NCI-H82 treated with DMSO at 0.1 percent for 48 hours (cell line): ENCODE data around the gene HYAL4.
"Not testable (repeated sequence)": the region's sequence is repeated elsewhere in the genome, so short reads cannot be mapped to it uniquely, and the experiment has no call there.

Experiments used
- DNase-seq: peaks from one replicate; lab custom pipeline; 2025; ENCODE audit not compliant: unreplicated experiment; lab: John Stamatoyannopoulos, UW

The HYAL4 gene

DNA sequence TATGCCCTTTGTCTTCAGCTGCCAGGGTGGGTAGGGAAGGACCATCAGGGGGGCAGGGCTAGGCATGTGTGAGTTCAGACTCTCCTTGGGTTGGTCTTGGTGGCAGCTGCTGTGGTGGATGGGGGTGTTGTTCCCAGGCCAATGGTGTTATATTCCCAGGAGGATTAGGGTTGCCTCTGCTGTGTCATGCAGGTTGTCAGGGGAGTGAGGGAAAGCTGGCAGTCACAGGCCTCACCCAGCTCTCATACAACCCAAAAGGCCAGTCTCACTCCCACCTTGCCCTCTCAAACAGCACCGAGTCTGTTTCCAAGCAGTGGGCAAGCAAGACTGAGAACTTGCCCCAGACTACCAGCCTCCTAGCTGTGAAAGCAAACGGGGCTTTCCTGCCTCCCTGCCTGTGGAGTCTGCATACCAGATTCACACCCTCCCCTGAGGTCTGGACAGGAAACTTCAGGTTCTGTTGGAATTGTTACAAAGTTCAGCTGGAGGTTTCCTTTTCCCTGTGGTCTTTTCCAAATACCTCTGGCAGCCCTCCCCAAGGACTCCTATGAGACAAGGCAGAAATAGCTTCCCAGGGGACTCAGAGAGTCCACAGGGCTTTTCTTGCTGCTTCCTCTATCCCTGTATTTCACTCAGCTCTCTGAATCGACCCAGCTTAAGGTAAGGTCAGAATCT is 1.4 kb downstream of the HYAL4 start:
- DNase-seq, result peak; percentile 12

GRCh38 chr7:123847868-123848267 is 2.9 kb downstream of the HYAL4 start:
- no peak for DNase-seq

GRCh38 chr7:123849855-123850254 is 4.9 kb downstream of the HYAL4 start:
- DNase-seq, result no peak

DNA sequence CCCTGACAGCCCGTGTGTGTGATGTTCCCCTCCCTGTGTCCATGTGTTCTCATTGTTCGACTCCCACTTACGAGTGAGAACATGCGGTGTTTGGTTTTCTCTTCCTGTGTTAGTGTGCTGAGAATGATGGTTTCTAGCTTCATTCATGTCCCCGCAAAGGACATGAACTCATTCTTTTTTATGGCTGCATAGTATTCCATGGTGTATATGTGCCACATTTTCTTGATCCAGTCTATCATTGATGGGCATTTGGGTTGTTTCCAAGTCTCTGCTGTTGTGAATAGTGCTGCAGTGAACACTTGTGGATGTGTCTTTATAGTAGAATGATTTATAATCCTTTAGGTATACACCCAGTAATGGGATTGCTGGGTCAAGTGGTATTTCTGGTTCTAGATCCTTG is 6.4 kb downstream of the HYAL4 start:
- not testable (repeated sequence) for DNase-seq

DNA sequence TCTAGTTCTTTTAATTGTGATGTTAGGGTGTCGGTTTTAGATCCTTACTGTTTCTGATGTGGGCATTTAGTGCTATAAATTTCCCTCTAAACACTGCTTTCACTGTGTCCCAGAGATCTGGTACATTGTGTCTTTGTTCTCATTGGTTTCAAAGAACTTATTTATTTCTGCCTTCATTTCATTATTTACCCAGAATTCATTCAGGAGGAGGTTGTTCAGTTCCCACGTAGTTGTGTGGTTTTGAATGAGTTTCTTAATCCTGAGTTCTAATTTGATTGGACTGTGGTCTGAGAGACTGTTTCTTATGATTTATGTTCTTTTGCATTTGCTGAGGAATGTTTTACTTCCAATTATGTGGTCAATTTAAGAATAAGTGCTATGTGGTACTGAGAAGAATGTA is 9.3 kb downstream of the HYAL4 start:
- DNase-seq, result not testable (repeated sequence)

DNA sequence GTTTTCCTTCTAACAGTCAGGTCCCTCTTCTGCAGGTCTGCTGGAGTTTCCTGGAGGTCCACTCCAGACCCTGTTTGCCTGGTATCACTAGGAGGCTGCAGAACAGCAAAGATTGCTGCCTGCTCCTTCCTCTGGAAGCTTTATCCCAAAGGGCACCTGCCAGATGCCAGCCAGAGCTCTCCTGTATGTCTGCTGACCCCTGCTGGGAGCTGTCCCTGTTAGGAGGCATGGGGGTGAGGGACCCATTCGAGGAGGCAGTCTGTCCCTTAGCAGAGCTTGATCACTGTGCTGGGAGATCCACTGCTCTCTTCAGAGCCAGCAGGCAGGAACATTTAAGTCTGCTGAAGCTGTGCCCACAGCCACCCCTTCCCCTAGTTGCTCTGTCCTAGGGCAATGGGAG is 11.5 kb downstream of the HYAL4 start:
- DNase-seq, result not testable (repeated sequence)

DNA sequence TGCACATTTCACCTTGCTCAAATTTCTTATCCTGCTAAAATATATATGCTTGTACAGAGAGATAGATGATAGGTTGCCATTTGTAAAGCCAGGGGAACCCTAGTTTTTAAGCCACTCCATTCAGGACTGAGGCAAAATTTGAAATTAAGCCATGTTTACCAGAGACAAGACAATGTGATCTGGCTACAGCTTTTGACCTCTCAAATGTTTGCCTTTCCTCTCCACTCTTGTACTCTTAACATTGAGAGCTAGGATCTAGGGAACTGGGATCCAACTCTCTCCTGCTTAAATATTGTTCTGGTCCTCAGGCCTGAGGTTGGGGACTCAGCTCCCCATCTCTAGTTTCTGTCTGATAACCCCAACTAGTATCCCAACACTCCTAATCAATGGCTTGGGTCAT is 15.9 kb downstream of the HYAL4 start:
- DNase-seq, result no peak

GRCh38 chr7:123862775-123863174 is 17.8 kb downstream of the HYAL4 start:
- DNase-seq, result no peak

DNA sequence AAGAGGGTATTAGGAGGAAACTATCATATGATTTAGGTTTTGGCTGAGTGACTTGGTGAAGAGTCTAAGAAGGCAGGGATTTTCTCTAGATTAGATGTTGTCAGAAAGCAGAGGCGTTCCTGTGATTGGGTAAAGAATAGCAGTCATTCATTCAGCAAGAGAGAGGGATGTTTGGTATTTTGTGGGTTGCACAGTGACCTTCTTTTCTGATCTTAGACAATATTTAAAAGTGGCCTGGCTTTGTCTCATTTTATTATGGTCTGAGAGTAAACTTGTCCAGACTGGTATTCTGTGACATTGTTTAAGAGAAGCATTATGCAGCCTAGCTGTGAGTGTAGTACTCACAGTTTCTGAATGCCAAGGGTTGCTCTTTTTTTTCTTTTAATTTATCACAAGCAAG is 18.5 kb downstream of the HYAL4 start:
- DNase-seq, result no peak

DNA sequence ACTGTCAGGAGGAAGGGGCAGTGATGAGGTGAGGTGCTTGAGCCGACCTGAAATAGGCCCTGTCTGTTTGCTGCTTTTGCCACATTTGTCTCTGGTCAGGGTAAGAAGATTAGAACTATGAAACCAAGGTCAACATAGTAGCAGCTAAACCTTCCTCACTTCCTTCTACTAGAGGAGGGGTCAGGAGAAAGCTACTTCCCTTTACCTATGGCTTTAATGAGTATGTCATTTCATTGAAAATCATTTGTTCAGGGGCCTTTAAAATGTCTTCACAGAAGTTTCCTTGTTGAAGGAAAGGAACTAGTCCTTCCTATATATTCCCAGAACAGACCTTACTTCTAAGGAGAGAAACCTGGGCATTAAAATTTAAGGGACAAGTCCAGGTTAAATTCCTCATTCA is 19.0 kb downstream of the HYAL4 start:
- no peak for DNase-seq

GRCh38 chr7:123864436-123864835 is 19.5 kb downstream of the HYAL4 start:
- peak; percentile 11 for DNase-seq

- no peak for DNase-seq
Measured at GRCh38 chr7:123864966-123865365, 20.0 kb downstream of the HYAL4 start.

GRCh38 chr7:123865517-123866117 is 20.6 kb downstream of the HYAL4 start:
- peak; percentile 34 for DNase-seq

GRCh38 chr7:123867225-123867624 is 22.3 kb downstream of the HYAL4 start:
- DNase-seq, result no peak

GRCh38 chr7:123871998-123872867 is 27.3 kb downstream of the HYAL4 start:
- DNase-seq, result peak; percentile 33

DNA sequence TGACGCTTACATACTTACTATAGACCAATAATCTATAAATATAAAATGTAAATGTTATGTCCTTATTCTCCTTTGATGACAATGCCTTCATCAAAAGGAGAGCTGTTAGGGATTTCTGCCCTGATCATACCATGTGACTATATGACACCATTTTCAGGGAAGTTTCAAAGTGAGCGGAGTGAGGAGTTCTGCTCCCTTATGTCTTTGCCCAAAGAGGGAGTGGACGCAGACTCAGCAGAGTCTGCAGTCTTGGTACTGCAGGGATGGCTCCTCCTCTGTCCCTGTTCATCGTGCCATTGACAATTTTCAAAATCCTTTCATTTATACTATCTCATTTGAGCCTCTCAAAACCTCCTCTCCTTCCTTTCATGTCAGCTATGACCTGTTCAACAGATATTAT is 27.9 kb downstream of the HYAL4 start:
- no peak for DNase-seq

DNA sequence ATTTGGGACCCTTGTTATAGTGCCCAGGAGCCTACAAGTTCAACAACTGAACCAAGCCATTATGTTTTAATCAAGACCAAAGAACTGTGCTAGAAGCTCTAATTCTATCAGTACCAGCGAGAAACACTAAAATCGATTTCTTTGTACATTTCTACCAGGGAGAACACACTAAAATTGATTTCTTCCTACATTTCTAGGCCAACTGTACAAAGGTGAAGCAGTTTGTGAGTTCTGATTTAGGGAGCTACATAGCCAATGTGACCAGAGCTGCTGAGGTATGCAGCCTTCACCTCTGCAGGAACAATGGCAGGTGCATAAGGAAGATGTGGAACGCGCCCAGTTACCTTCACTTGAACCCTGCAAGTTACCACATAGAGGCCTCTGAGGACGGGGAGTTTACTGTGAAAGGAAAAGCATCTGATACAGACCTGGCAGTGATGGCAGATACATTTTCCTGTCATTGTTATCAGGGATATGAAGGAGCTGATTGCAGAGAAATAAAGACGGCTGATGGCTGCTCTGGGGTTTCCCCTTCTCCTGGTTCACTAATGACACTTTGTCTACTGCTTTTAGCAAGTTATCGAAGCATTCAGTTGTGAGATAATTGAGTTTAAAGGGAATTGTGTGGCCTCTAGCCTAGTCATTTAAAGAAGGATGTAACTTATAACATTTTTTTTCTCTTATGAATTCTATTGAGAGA is 31.7 kb downstream of the HYAL4 start:
- DNase-seq, result no peak

GRCh38 chr7:123879628-123880027 is 34.7 kb downstream of the HYAL4 start:
- no peak for DNase-seq

DNA sequence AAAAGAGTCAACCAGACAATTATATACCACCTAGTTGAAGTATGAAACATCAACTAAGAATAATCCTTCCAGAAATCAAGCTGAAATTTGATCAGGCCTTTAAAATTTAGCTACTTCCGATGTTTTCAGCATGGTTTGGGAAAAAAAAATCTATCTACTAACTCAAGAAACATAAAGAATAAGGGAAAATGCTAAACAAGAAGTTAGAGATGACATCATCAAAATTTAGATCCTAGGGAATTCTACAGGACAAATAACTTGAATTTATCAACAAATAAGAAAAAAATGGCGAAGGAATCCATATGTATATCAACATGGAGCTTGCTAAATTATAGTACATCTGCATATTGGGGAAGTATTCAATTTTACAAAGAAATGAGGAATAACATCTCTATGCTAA is 36.3 kb downstream of the HYAL4 start:
- DNase-seq, result no peak

DNA sequence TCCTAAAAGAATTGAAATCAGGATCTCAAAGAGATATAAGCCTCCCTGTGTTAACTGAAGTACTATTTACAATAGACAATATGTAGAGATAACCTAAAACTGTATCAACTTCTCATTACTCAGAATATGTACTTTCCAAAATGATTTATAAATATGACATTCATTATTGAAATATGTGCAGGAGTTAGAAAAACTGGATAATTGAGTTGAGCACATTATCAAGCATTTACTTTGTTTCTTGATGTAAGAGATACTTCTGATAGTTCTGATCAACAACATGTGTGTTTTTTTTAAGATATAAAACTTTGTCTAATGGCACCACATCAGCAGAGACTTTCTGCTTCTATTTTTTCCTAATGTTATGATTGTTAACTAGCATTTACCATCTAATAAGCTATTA is 38.2 kb downstream of the HYAL4 start:
- DNase-seq, result no peak

GRCh38 chr7:123888192-123888591 is 43.2 kb downstream of the HYAL4 start:
- DNase-seq, result no peak
